C4-2B (cell line): ENCODE results near the gene HDAC10.

Source experiments
- H3K27ac ChIP-seq: fragments of 450-650 bp; 2 replicates; pipeline ENCODE4 v1.5.1; 2017
- ZFX ChIP-seq: fragments of 450-650 bp; IDR thresholded peaks from 2 replicates; pipeline ENCODE4 v1.6.1; 2017
- TF ChIP-seq, protein P1 (sequence below): fragments of 450-650 bp; conservative IDR thresholded peaks from 2 replicates; pipeline ENCODE4 v1.5.1; 2017; ENCODE audit warnings: mild to moderate bottlenecking

Gene HDAC10

DNA sequence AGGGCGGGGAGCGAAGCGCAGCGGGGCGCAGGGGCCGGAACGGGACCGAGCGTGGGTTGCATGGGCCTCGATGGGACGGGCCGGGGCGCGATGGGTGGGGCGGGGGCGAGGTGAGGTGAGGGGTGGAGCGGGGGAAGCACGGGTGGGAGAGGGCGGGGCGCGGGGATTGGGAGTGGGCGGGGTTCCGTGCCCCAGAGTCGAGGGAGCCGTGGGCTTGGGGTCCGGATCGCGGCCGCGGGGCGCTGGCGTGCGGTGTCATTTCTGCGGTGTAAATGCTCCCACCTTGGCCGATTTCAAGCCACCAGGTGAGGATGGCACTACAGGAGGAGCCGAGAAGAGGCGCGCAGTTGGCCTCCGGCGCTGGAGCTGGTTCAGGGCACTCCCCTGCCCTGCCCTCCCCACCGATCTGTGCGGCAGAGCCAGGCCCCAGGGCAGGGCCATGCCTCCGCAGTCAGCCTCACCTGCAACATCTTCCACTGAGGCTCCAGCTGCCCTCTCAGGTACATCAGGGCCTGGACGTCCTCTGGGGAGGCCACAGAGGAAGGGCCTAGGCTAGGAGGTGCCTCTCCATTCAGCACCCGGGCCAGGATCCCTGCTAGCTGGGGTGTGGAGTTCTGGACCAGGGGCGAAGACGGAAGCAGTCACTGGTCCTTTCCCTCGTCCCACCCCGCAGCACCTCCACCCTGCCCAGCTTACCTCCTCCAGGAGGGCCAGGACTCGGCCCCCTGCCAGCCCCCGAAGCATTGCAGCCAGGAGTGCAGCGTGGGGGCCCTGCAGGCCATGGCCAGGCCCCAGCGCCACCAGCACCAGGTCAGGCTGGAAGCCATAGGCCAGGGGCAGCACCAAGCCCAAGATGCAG, 5.6 kb downstream of the HDAC10 start:
- peak; percentile 3; the same call in 1 of the 2 replicates for TF ChIP-seq ZFX
- TF ChIP-seq, protein P1, sequence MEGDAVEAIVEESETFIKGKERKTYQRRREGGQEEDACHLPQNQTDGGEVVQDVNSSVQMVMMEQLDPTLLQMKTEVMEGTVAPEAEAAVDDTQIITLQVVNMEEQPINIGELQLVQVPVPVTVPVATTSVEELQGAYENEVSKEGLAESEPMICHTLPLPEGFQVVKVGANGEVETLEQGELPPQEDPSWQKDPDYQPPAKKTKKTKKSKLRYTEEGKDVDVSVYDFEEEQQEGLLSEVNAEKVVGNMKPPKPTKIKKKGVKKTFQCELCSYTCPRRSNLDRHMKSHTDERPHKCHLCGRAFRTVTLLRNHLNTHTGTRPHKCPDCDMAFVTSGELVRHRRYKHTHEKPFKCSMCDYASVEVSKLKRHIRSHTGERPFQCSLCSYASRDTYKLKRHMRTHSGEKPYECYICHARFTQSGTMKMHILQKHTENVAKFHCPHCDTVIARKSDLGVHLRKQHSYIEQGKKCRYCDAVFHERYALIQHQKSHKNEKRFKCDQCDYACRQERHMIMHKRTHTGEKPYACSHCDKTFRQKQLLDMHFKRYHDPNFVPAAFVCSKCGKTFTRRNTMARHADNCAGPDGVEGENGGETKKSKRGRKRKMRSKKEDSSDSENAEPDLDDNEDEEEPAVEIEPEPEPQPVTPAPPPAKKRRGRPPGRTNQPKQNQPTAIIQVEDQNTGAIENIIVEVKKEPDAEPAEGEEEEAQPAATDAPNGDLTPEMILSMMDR, result no peak
- peak overlapping the region; percentile 84 for H3K27ac ChIP-seq

DNA sequence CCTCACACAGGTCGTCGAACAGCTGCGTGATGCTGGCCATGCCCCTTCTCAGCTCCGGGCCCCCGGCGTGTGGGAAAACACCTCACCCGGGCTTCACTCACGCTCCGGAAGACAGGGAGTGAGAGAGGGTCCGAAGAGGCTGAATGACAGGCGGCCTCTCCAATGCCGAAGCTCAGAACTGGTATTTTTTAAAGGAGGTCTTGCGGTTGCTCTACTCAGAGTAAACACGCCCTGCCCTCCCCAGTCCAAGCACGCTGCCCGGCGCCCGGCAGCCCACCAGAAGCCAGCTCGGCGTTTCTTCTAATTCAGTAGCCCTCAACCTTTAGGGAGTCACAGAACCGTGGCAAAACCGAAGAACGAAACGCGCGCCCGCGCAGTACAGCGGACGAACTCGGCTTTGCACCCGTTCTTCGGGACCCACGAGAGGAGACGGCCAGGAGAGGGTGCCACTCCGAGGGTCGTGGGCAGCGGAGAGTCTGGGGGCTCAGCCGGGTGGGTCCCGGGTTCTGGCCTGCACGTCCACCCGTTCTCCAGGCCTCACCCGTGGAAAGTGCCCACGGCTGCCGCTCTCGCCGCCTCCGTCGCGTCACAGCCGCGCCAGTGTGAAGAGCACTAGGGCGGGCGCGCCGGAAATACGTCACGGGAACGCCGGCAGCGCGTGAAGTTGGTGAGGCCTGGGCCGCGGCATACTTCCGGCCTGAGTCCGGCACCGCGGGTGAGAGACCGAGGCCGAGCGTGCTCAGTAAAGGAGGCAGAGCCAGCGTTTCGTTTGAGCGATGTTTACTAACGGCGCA, 6.4 kb downstream of the HDAC10 start, which contains the start of gene TUBGCP6:
TUBGCP6 (minus strand) TSS at position 604 of the 794 bp plus-strand sequence; CDS start at position 40, 564 bp downstream.
- H3K27ac ChIP-seq, result peak within 1 kb of the TSS; percentile 84

DNA sequence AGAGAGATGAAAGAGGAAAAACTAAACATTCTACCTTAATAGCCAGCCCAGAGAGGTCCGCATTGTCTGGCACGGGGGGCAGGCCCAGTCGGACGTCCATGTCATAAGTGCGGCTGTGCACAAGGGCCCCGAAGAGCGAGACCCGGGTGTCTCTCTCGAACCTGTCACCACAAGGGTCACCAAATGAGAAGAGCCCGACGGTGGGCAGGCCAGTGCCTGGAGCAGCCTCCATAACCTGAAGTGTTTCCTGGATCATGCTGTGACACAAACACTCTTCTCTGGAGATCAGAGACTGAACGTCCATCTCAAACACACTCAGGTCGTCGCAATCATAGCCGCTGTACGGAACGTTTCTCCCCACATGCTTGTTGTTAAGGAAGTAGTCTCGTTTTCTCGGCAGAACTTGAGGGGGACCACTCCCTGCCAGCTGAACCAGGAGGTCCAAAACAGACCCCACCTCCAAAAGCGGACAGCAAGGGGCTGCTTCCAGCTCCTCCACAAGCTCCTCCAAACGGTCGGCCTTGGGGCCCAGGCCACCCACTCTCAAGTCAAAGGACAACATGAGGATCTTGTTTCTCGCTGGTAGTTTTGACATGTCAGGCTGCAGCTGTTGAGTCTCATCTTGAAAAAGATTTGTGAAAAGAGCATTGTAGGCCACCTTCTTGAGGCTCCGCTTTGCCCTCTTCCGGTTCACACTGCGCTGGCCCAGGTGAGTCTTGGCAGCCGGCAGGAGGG, 7.2 kb downstream of the HDAC10 start:
- no peak for TF ChIP-seq ZFX
- TF ChIP-seq, protein P1, result no peak
- H3K27ac ChIP-seq, result peak overlapping the region; percentile 84

More for the DNA sequence above, 6.4 kb downstream of the HDAC10 start, which contains the start of gene TUBGCP6:
- TF ChIP-seq, protein P1, result no peak; the same call in 1 of the 2 replicates
- TF ChIP-seq ZFX, result peak; percentile 86

DNA sequence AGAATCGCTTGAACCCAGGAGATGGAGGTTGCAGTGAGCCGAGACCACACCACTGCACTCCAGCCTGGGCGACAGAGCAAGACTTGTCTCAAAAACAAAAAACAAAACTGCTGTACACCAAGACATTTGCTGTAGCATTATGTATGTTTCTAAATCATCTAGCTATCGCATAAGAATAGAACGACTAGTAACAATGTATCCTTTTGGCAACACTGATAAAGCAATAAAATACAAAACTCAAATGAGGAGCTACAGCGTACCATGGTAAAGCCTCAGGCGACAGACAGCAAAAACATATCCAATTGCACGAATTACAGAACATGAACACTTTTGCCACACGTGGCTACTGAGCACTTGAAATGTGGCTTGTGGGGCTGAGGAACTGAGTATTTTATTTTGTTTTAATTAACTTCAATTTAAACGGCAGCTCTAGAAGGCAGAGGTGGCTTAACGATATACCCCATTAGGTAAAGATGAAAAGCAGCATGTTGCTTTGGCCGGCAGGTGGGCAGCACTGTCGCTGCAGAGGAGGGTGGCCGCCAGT, 8.6 kb downstream of the HDAC10 start:
- peak overlapping the region; percentile 84; the same call in 1 of the 2 replicates for H3K27ac ChIP-seq
- TF ChIP-seq, protein P1, result no peak
- TF ChIP-seq ZFX, result no peak

DNA sequence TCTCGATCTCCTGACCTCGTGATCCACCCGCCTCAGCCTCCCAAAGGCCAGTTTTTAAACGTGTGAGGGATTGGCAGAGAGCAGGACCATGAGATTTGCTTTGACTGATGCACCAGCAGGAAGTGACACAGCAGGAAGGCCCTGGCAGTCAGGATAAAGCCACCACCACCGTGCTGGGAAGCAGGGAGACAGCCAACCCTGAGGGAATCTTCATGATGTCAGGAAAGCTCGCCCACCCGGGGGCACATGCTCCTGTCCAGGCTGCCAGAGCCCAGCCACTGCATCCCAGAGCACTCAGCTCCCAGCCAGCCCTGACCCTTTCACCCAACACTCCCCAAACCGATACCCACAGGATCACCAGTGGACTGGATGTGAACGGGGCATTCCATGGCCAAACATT, 12.3 kb downstream of the HDAC10 start:
- H3K27ac ChIP-seq, result peak overlapping the region; percentile 38; the same call in 1 of the 2 replicates
- no peak for TF ChIP-seq ZFX
- TF ChIP-seq, protein P1, result no peak

DNA sequence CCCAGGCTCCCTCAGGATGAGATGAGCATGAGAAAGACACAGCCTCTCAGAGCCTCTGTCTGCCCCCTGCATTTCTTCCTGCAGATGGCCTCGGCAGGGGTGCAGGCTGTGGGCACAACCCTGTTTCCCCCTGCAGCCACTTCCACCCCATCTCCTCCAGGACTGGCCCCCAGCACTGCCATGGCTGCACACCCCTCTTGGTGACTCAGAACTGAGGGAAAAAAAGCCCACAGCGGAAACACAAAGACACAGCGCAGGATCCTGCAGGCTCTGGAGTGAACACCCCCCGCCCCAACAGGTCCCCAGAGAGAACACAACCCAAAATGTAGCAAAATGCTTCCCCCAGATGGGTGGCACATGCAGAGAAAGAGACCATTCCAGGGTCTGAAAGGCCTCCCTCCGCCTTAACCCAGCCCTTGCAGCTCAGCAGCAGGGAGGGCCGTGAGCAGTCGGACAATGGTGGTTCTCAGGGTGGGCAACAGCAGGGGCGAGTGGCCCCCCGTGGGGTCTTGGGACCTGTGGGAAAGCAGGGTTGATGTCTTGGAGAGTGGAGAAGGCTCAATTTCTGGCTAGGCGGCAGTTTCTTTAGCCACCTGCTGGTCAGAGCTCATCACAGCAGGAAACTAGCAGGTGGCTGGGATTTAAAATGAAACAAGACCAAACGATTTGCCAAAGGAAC, 14.2 kb downstream of the HDAC10 start:
- H3K27ac ChIP-seq, result peak overlapping the region; percentile 12; the same call in 1 of the 2 replicates
- TF ChIP-seq, protein P1, result peak; percentile 81
- TF ChIP-seq ZFX, result no peak
